ENCODE results near the gene RASA1. TPM values are rescaled to one million over a fixed set of nuclear protein-coding genes. Genes with fewer than 3 reads are reported as not detected.

The RASA1 gene
- total and polyA plus RNA-seq, 9 of the 15 experiments (the other 6 are each of a cell fraction or from before 2014, with no cell fraction given), result 3.2 to 17.3 (median 9.2) TPM

DNA sequence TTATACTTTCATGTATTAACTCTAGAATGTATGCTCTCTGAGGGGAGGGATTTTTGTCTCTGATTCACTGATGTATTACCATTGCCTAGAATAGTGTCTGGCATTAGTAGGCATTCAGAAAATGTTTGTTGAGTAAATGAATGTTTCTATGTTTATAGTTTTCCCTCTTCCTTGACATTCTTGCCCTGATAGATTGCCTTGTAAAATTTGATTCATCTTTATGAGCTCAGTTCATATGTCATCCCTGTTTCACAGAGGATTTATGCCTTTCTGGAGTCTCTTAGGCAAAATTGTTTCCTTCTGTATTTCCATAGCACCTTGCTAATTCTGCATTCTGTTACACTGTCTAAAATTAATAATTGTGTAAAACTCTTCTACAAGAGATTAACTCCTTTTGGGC lies 72.3 kb downstream of the RASA1 start:
- no peak overlapping the region for H3K4me2 ChIP-seq (ENCODE audit: insufficient read depth, low read length)

More for the DNA sequence above, 72.3 kb downstream of the RASA1 start:
- Histone ChIP-seq H3K27me3 (ENCODE audit: control insufficient read depth in 2 of 2, insufficient read depth in 2 of 2, low read length in 2 of 2) (no peaks in the 10 kb centered on the region), H3K36me3 (ENCODE audit: control insufficient read depth, insufficient read depth, low read length) (peaks cover 36% of the 10 kb centered on the region; the same call in 2 of the 3 replicates), H3K79me2 (ENCODE audit: control insufficient read depth, insufficient read depth, low read length) (no peaks in the 10 kb centered on the region), H3K9me1 (ENCODE audit: control insufficient read depth, insufficient read depth, low read length) (no peaks in the 10 kb centered on the region), H2AFZ (ENCODE audit: low read depth, low read length) (no peak overlapping the region), H3K27ac (ENCODE audit: extremely low read depth, low read depth, low read length) (no peak overlapping the region), H4K20me1 (replicated peaks; ENCODE audit: control insufficient read depth, insufficient read depth, low read length) (no peaks in the 10 kb centered on the region), H3K9me3 (replicated peaks; ENCODE audit: control insufficient read depth, insufficient read depth, low read depth, low read length) (no peaks in the 10 kb centered on the region), H3K4me1 (replicated peaks in 1 of 2; ENCODE audit: control insufficient read depth in 2 of 2, insufficient read depth in 2 of 2, low read length in 2 of 2) (no peaks in the 10 kb centered on the region), H3K9ac (ENCODE audit: insufficient read depth in 1 of 2, low read depth in 2 of 2, low read length in 2 of 2) (no peak overlapping the region), H3K4me3 (no peak overlapping the region)
- POLR2A ChIA-PET, result no interaction called here
- DNase-seq (ENCODE audit: extremely low read depth in 1 of 4, low spot score in 3 of 4), result no peak
- ATAC-seq, result no peak
- in situ Hi-C loops (cut with MboI) (no loop called here), intact Hi-C loops (cut with micrococcal nuclease) (no loop called here)
- CTCF ChIA-PET (ENCODE audit: low intra/inter-chr PET ratio), result no interaction called here
- TF ChIP-seq RBBP5 (IDR thresholded peaks at IDR 0.05; ENCODE audit: borderline replicate concordance, insufficient read depth, low read length, poor library complexity, severe bottlenecking) (no peak), ELF2 (CRISPR knock-in tag; IDR thresholded peaks at IDR 0.05) (no peak), ZNF75A (CRISPR knock-in tag; IDR thresholded peaks at IDR 0.05) (no peak), RBM22 (IDR thresholded peaks at IDR 0.05; ENCODE audit: low read depth, low read length, poor library complexity, severe bottlenecking) (no peak), ZNF644 (tag; IDR thresholded peaks at IDR 0.05; ENCODE audit: low read depth) (no peak), GATAD2B (IDR thresholded peaks at IDR 0.05; ENCODE audit: borderline replicate concordance) (no peak), FOXJ2 (tag; IDR thresholded peaks at IDR 0.05) (no peak), ZNF766 (CRISPR knock-in tag; conservative IDR thresholded peaks at IDR 0.05) (no peak), ZNF12 (CRISPR knock-in tag; IDR thresholded peaks at IDR 0.05) (no peak)
- TF ChIP-seq, protein P1, sequence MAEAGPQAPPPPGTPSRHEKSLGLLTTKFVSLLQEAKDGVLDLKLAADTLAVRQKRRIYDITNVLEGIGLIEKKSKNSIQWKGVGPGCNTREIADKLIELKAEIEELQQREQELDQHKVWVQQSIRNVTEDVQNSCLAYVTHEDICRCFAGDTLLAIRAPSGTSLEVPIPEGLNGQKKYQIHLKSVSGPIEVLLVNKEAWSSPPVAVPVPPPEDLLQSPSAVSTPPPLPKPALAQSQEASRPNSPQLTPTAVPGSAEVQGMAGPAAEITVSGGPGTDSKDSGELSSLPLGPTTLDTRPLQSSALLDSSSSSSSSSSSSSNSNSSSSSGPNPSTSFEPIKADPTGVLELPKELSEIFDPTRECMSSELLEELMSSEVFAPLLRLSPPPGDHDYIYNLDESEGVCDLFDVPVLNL (CRISPR knock-in tag; IDR thresholded peaks at IDR 0.05; ENCODE audit: low read depth), result no peak
- TF ChIP-seq, protein P2, sequence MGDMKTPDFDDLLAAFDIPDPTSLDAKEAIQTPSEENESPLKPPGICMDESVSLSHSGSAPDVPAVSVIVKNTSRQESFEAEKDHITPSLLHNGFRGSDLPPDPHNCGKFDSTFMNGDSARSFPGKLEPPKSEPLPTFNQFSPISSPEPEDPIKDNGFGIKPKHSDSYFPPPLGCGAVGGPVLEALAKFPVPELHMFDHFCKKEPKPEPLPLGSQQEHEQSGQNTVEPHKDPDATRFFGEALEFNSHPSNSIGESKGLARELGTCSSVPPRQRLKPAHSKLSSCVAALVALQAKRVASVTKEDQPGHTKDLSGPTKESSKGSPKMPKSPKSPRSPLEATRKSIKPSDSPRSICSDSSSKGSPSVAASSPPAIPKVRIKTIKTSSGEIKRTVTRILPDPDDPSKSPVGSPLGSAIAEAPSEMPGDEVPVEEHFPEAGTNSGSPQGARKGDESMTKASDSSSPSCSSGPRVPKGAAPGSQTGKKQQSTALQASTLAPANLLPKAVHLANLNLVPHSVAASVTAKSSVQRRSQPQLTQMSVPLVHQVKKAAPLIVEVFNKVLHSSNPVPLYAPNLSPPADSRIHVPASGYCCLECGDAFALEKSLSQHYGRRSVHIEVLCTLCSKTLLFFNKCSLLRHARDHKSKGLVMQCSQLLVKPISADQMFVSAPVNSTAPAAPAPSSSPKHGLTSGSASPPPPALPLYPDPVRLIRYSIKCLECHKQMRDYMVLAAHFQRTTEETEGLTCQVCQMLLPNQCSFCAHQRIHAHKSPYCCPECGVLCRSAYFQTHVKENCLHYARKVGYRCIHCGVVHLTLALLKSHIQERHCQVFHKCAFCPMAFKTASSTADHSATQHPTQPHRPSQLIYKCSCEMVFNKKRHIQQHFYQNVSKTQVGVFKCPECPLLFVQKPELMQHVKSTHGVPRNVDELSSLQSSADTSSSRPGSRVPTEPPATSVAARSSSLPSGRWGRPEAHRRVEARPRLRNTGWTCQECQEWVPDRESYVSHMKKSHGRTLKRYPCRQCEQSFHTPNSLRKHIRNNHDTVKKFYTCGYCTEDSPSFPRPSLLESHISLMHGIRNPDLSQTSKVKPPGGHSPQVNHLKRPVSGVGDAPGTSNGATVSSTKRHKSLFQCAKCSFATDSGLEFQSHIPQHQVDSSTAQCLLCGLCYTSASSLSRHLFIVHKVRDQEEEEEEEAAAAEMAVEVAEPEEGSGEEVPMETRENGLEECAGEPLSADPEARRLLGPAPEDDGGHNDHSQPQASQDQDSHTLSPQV (IDR thresholded peaks at IDR 0.05), result no peak
- TF ChIP-seq, protein P3, sequence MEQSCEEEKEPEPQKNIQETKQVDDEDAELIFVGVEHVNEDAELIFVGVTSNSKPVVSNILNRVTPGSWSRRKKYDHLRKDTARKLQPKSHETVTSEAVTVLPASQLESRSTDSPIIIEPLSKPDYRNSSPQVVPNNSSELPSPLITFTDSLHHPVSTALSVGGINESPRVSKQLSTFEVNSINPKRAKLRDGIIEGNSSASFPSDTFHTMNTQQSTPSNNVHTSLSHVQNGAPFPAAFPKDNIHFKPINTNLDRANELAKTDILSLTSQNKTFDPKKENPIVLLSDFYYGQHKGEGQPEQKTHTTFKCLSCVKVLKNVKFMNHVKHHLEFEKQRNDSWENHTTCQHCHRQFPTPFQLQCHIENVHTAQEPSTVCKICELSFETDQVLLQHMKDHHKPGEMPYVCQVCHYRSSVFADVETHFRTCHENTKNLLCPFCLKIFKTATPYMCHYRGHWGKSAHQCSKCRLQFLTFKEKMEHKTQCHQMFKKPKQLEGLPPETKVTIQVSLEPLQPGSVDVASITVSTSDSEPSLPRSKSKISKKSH (CRISPR knock-in tag; IDR thresholded peaks at IDR 0.05), result no peak
- no TSS peak for BruUV-seq (replicated peaks)
- FAIRE-seq, result no peak

Data from K562 (cell line).